ENCODE measurements around the gene WARS2.

Gene WARS2

DNA sequence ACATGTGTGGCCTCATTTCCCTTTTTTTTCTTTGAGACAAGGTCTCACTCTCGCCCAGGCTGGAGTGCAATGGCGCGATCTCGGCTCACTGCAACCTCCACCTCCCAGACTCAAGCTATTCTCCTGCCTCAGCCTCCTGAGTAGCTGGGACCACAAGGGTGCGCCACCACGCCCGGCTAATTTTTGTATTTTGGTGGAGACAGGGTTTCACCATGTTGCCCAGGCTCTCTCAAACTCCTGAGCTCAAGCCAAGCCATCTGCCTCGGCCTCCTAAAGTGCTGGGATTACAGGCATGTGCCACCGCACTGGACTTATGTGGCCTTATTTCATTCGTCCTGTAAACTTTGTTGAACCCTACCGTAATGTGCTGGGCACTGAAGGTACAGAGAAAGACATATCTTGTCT, 569 bp upstream of the WARS2 start:
- H2AFZ ChIP-seq (ENCODE audit: low read length), result 0 out of 2 replicates have a peak overlapping the region, but pooled peaks have one; percentile 31
- DNase-seq, result peak; percentile 13
- H3K9me3 ChIP-seq (replicated peaks; ENCODE audit: insufficient read depth, low read length), result no peaks in the 10 kb centered on the region
- no peaks in the 10 kb centered on the region for H3K9me2 ChIP-seq (replicated peaks; ENCODE audit: insufficient read depth, low read length)
- H3K4me1 ChIP-seq (ENCODE audit: low read length), result 0 out of 2 replicates have a peak, but pooled peaks cover 4% of the 10 kb centered on the region
- peak overlapping the region; percentile 87 for H3K9ac ChIP-seq (ENCODE audit: low read length)
- H3F3A ChIP-seq (ENCODE audit: insufficient read depth, low read length), result peaks cover 8% of the 10 kb centered on the region
- no peak for TF ChIP-seq EZH2 (optimal IDR thresholded peaks at IDR 0.05; ENCODE audit: low read depth, low read length)
- TF ChIP-seq, protein P1, sequence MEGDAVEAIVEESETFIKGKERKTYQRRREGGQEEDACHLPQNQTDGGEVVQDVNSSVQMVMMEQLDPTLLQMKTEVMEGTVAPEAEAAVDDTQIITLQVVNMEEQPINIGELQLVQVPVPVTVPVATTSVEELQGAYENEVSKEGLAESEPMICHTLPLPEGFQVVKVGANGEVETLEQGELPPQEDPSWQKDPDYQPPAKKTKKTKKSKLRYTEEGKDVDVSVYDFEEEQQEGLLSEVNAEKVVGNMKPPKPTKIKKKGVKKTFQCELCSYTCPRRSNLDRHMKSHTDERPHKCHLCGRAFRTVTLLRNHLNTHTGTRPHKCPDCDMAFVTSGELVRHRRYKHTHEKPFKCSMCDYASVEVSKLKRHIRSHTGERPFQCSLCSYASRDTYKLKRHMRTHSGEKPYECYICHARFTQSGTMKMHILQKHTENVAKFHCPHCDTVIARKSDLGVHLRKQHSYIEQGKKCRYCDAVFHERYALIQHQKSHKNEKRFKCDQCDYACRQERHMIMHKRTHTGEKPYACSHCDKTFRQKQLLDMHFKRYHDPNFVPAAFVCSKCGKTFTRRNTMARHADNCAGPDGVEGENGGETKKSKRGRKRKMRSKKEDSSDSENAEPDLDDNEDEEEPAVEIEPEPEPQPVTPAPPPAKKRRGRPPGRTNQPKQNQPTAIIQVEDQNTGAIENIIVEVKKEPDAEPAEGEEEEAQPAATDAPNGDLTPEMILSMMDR (IDR thresholded peaks at IDR 0.05; ENCODE audit: low read length), result peak; percentile 22; the same call in 1 of the 2 replicates
- peak overlapping the region; percentile 96; the same call in 1 of the 2 replicates for H3K27ac ChIP-seq (ENCODE audit: low read length)
- no peaks in the 10 kb centered on the region for H3K36me3 ChIP-seq (replicated peaks; ENCODE audit: insufficient read depth, low read length)
- peak overlapping the region; percentile 60 for H3K4me3 ChIP-seq (ENCODE audit: low read length)
- H3K79me2 ChIP-seq (ENCODE audit: low read length), result peaks cover 4% of the 10 kb centered on the region
- H3K27me3 ChIP-seq (replicated peaks; ENCODE audit: insufficient read depth, low read length), result no peaks in the 10 kb centered on the region
- no peaks in the 10 kb centered on the region for H4K20me1 ChIP-seq (ENCODE audit: insufficient read depth, low read length)
- H3K4me2 ChIP-seq (ENCODE audit: low read depth, low read length), result peak overlapping the region; percentile 60; the same call in 1 of the 2 replicates

- H3K9me2 ChIP-seq (replicated peaks; ENCODE audit: insufficient read depth, low read length), result no peaks in the 10 kb centered on the region
- peak overlapping the region; percentile 87 for H3K9ac ChIP-seq (ENCODE audit: low read length)
- H2AFZ ChIP-seq (ENCODE audit: low read length), result peak overlapping the region; percentile 48; the same call in 1 of the 2 replicates
- peaks cover 8% of the 10 kb centered on the region for H3F3A ChIP-seq (ENCODE audit: insufficient read depth, low read length)
- H3K4me1 ChIP-seq (ENCODE audit: low read length), result 0 out of 2 replicates have a peak, but pooled peaks cover 4% of the 10 kb centered on the region
- peak overlapping the region; percentile 86 for H3K4me2 ChIP-seq (ENCODE audit: low read depth, low read length)
- no peaks in the 10 kb centered on the region for H3K36me3 ChIP-seq (replicated peaks; ENCODE audit: insufficient read depth, low read length)
- H3K9me3 ChIP-seq (replicated peaks; ENCODE audit: insufficient read depth, low read length), result no peaks in the 10 kb centered on the region
- H3K4me3 ChIP-seq (ENCODE audit: low read length), result peak overlapping the region; percentile 60
- H3K27ac ChIP-seq (ENCODE audit: low read length), result peak overlapping the region; percentile 96
- DNase-seq, result no peak
- no peaks in the 10 kb centered on the region for H4K20me1 ChIP-seq (ENCODE audit: insufficient read depth, low read length)
- H3K27me3 ChIP-seq (replicated peaks; ENCODE audit: insufficient read depth, low read length), result no peaks in the 10 kb centered on the region
- H3K79me2 ChIP-seq (ENCODE audit: low read length), result peaks cover 4% of the 10 kb centered on the region
- TF ChIP-seq, protein P1 (IDR thresholded peaks at IDR 0.05; ENCODE audit: low read length), result no peak
- TF ChIP-seq EZH2phosphoT487 (IDR thresholded peaks at IDR 0.05; ENCODE audit: low read length), result no peak
- no peak for TF ChIP-seq EZH2 (optimal IDR thresholded peaks at IDR 0.05; ENCODE audit: low read depth, low read length)
Observed at GRCh38 chr1:119139857-119140176, 636 bp downstream of the WARS2 start.

DNA sequence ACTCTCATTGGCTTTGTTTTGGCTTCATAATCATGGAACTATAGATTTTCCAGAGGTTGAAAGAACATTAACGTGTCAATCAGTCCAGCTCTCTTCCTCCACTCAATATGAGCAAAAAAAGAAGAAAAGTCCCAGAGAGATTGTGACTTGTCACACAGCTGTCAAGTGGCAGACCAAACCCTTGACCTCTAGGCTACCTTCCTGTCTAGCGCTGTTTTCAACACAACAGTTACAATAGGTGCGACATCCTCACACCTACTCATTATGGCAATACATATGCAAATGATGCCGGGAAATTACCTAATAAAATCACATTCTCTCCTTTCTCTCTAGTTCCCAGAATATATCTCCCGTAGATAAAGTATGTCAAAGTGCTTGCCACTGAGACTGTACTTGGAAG, 1.1 kb downstream of the WARS2 start:
- H3K4me3 ChIP-seq (ENCODE audit: low read length), result peak overlapping the region; percentile 60
- H3K27me3 ChIP-seq (replicated peaks; ENCODE audit: insufficient read depth, low read length), result no peaks in the 10 kb centered on the region
- H3K9me3 ChIP-seq (replicated peaks; ENCODE audit: insufficient read depth, low read length), result no peaks in the 10 kb centered on the region
- H4K20me1 ChIP-seq (ENCODE audit: insufficient read depth, low read length), result no peaks in the 10 kb centered on the region
- H3K27ac ChIP-seq (ENCODE audit: low read length), result peak overlapping the region; percentile 96
- peak; percentile 49 for DNase-seq
- H3K9me2 ChIP-seq (replicated peaks; ENCODE audit: insufficient read depth, low read length), result no peaks in the 10 kb centered on the region
- H3K9ac ChIP-seq (ENCODE audit: low read length), result peak overlapping the region; percentile 87
- peaks cover 8% of the 10 kb centered on the region for H3F3A ChIP-seq (ENCODE audit: insufficient read depth, low read length)
- TF ChIP-seq EZH2 (optimal IDR thresholded peaks at IDR 0.05; ENCODE audit: low read depth, low read length), result no peak
- no peak for TF ChIP-seq EZH2phosphoT487 (IDR thresholded peaks at IDR 0.05; ENCODE audit: low read length)
- TF ChIP-seq, protein P1 (IDR thresholded peaks at IDR 0.05; ENCODE audit: low read length), result no peak
- peak overlapping the region; percentile 86 for H3K4me2 ChIP-seq (ENCODE audit: low read depth, low read length)
- H3K36me3 ChIP-seq (replicated peaks; ENCODE audit: insufficient read depth, low read length), result no peaks in the 10 kb centered on the region
- peak overlapping the region; percentile 48; the same call in 1 of the 2 replicates for H2AFZ ChIP-seq (ENCODE audit: low read length)
- 0 out of 2 replicates have a peak, but pooled peaks cover 4% of the 10 kb centered on the region for H3K4me1 ChIP-seq (ENCODE audit: low read length)
- H3K79me2 ChIP-seq (ENCODE audit: low read length), result peaks cover 4% of the 10 kb centered on the region
